Posterior cingulate gyrus (tissue), 11 donors: ENCODE data around the gene JAZF1.

Experiments used
- DNase-seq, 10 donors: peaks; one replicate each; pipeline versions ENCODE4 v3.0.0 to v3.0.0-alpha.2; 2020 to 2021; ENCODE audit warnings: mixed read lengths in 3 of 10
- intact Hi-C: fragments of 100-400 bp; cut with DNase I; formaldehyde crosslinking; loops from one replicate; pipeline ENCODE4 v1.15.1; 2023

Gene JAZF1

DNA sequence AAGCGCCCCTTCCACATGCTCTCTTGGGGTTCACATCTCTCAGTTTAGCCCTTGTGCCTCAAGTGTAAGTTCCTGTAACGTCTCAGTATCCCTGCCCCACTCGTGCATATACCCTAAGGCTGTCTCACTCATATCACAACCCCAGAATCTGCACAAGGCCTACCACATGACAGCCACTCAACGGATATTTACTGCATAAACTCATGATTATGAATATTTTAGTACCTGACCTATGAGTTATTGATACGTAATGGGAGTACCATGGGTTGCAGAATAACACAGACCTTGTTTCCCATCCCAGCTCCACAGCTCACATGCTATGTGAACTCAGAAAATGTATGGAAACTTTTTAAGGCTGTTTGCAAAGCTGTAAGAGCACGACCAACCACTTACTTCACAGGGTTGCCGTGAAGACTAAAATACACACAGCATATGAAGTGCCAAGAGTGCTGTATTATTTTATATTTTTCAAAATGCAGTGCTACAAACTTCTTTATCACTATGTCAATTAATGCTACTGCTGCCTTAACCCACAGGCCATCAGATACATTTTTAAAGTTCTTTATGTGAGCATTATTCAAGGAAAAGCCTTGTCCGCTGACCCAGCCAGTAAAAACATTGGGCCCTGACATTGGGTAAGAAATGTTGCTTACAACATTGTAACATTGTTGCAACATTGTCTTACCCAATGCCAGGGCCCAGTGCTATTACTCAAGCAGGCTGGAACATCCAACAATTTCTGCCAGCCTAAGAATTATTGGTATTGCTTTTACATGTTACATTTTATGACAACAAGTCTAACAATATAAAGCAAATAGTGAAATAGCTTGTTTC, 97.2 kb downstream of the JAZF1 start:
- intact Hi-C loops = no loop called here
- no peak for DNase-seq

DNA sequence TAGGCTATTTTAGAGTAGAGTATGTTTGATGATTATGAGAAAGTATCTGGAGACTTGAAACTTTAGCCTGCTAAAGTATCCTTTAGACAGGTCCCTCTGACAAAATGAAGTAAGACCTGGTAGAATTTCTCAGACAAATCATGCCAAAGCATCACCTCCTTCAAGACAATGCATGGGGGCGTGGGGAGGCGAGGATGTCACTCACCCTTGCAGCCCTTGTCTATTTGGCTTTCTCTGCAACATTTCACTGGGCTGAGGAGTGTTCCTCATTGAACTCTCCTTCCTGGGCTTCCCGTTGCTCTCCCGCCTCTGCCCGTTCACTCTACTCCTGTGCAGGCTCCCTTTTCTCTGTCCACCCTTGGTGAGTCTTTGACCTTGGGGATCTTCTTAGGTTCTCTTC, 98.5 kb downstream of the JAZF1 start:
- DNase-seq = no peak
- intact Hi-C loops = no loop called here

DNA sequence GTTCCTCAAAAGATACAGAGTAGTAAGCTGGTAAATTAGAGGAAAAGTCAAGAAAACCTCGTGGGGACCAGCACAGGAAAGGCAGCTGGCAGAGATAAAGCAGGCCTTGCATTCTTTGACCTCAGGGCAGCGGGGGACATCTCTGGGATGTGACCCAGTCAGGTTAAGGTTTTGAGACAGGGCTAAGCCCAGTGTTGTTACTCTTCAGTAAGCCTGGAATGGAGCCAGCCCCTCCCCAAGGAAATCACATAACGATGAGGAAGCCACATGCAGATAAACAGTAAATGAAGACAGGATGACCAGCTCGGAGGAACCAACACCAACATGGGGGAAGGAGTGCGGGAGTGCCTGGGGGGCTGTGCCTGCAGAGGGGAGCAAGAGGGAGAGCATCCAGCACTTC, 99.6 kb downstream of the JAZF1 start:
- intact Hi-C loops = no loop called here
- no peak for DNase-seq

DNA sequence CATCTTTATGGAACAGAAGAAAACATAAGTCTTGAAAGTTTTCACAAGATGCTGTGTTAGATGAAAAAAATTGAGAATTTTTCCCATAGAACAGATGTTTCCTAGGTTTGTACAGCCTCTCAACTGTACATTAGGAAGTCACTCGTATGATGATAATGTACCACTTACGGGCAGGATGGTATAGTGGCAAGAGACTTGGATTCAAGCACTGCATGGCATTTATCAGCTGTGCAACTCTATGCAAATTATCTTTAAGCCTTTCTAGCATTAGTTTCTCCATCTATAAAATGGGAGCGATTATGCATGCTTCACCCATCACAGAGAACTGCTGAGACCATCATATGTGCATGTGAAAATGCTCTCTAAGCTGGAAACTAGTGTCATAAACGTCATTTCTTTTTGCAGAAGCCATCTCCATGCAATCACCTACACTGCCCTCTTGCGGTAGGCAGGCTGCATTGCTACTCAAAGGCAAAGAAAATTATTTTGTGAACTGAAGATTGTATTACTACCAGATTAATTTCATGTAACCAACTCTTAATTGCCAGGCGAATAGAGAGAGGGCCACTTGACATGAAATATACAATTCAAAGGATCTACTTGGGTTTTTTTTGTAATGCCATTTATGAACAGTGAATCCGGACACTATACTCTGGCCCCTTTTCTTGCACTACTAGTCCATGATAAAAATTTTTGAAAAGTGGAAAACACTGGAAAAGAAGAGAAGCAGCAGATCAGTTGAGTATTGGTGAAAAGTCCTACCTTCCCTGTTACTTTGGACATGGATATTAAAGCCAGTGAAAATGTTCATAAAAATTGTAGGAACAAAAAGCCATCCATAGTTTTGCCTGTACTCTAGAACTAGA, 102.3 kb downstream of the JAZF1 start:
- peak in 6 of 10 donors; percentile 31 to 89 (median 47) for DNase-seq
- intact Hi-C loops = loop anchor here (5.0 kb wide), 1 partner anchor 881 kb away; no protein-coding TSS in a partner anchor

DNA sequence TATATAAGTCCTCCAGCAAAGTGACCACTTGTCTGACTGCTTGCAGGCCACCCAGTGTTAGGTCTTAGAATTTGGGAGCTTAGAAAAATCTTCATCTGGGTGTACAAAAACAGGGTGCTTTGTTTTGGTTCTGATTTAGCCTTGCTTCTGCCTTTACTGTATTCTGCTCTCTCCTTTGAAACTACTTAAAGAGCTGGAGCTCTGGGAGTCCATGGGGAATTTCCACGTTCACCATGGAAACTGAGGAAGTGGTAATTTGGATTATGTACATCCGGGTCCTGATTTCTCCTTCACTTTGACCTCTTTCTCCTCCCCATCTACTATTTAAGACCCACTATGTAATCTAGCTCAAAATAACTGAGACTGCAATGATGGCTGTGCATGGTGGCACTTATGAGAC, 103.0 kb downstream of the JAZF1 start:
- intact Hi-C loops = loop anchor here (5.0 kb wide), 1 partner anchor 880 kb away; no protein-coding TSS in a partner anchor
- no peak for DNase-seq

DNA sequence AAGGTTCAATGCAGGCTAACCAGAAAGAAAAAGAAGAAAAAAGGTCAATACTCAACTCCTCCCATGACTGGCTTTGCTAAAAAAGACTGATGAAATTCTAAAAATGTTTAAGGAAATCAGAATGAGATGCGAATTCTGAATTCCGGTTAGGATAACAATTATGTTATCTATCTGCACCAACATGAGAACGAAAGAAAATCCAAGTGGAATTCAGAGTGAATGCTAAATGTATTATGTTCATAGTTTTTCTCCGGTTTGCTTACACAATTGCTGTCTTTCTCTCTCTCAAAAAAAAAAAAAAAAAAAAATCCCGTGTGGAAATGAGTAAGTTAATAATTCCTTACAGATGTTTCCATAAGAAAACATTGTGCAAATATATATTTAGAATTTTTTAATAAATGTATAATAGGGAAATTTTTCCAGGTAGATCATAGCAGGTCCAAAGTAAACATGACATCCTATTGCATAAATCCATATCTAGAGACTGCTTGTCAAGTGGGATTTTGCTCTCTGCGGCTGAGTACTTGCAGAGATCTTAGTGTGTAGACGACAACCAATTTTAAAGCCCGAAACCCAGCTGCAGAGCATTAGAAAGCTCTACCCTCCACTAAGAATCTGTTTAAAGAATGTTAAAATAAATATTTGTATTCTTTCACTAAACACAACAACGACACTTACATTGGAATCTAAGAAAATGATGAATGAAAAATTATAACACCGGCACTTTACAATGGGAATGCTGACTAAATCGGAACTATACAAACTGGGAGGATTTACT, 104.0 kb downstream of the JAZF1 start:
- intact Hi-C loops = loop anchor here (5.0 kb wide), 1 partner anchor 879 kb away; no protein-coding TSS in a partner anchor
- no peak for DNase-seq

DNA sequence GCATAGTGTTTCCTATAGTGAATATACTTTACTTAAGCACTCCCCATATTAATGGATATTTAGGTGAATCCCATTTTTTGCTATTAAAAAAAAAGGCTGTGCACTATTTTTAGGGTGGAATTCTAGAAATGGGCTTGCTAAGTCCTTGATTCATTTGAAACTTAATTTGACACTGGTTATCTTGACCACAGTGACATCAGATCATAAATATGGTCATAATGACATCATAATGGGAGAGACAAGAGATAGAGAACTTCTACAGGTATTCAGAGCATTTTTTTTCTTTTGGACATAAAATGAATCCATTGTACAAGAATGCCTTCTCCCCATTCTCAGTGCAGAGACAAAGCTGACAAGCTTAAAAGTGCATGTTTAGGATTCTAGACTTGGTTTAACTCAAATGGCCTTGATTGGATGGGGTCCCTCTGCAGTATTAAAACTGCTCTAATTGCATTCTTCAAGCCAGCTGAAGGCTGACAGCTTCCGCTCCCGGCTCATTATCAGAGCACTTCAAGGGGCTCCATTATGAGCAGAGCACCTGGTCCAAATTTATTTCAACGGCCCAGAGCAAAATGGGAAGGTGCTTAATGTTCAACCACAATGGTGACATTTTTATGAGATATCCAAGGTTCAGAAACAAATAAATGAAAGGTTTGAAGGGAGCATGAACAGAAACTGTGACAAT, 104.8 kb downstream of the JAZF1 start:
- DNase-seq = no peak
- intact Hi-C loops = loop anchor here (5.0 kb wide), 1 partner anchor 879 kb away; no protein-coding TSS in a partner anchor

DNA sequence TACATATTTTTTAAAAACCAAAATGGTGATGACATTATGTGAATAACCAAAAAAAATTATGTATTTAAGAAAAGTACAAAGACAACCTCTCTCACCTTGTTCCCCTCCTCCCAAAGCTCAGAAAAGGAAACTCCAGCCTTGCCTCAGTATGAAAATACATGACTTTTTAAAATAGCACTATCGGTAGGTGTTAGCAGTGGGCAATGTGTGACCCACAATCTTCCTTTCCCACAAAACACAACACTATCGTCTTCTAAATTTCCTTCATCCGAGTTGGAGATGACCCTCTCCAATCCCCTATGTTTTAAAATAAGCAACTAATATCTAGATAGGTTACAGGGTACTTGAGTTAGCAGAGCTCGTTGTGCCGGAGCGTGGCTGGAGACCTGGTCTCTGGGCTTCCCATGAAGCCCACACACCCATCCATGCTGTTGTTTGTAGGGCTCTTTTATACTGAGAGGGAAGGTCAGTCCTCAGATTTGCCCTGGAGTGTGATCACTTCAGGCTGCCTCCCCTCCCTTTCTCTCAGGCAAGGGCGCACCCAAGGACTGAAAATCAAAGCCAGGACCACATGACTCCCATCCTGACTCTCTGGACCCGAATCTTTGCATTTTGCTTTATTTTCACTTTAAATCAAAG, 107.6 kb downstream of the JAZF1 start:
- no peak for DNase-seq
- intact Hi-C loops = no loop called here

DNA sequence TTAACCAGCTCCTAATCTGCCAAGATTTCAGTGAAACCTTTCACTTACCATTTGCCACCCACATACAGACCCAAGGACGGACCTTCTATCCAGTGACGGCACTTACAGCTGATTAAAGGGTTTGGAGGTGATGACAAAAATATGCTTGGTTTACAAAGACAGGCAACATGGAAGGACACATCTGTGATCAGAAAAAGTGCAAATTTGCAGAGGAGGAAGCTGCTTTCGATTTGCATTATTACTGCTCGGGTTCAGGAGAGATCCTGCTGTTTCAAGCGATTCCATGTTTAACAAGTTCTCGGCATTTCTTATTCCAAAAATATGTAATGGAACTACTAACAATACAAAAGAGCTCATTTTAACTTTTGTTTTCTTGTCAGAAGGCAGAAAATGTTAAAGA, 109.0 kb downstream of the JAZF1 start:
- intact Hi-C loops = no loop called here
- no peak for DNase-seq

DNA sequence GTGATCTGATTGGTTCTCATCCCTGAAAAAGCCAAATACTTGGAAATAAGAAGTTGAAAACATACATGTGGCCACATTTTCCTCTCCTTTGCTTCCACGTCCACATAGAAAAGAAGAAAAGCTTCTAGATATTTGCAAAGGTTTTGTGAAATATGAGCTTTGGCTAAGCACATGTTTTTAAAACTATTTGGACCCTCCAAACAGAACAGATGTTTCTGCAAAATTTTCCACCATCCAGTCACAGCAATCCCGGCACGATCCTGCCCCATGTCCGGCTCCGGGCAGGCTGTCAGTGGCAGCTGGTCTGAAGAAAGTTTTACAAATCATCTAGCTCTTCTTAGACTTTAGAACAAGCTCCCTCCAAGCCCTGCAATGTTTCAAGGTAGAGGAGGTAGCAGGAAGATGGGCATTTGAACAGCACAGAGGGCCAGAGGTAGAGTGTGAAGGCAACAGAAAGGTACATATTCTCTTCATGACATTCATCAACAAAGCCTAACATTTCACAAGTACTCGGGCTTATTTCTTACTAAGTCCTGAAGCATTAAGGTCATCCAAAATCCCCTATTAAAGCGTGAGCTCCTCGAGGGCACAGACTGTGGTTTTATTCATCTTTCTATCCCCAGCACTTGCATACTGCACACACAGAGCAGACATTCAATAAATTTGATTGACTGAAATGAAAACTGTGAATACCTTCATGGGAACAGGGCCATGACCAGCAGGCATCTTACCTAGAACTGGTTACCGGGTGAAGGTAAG, 110.1 kb downstream of the JAZF1 start:
- no peak for DNase-seq
- intact Hi-C loops = no loop called here

DNA sequence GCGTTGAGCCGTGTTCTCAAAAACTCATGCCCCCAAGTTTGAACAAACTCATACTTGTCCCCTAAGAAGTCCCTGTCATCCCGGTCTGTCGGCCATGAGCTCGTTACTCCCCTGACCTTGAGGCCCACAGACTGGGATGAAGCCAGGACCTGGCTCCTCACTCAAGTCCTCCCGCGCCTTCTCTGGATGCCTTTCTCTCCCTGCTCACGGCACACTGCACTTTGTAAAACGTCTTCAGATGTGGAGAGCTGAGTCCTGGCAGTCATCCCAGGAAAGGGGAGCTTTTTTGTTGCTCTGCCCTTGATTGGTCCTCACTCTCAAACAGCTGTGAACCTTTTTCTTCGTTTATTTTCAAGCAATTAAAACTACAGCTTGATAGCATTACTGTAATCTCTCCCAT, 110.8 kb downstream of the JAZF1 start:
- DNase-seq = peak in 6 of 10 donors; percentile 13 to 86 (median 30)
- intact Hi-C loops = no loop called here

DNA sequence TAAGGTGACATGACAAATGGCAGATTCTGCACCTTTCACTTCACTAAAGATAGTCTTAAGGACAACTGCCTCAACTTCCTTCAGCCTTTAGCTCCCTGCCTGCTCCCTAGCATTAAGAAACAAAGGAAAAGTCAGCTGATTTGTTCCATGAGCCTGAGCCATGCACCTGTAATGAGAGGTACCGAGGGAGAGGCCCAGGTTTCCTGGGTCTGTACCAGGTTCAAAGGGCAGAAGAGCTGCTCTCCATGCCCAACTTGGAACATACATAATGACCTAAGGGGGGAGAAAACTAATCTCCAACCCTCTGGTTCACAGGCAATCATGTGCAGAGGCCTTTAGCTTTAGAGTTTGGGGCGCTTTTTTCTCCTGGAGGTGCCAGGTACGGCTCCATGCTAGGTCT, 111.2 kb downstream of the JAZF1 start:
- DNase-seq = no peak

DNA sequence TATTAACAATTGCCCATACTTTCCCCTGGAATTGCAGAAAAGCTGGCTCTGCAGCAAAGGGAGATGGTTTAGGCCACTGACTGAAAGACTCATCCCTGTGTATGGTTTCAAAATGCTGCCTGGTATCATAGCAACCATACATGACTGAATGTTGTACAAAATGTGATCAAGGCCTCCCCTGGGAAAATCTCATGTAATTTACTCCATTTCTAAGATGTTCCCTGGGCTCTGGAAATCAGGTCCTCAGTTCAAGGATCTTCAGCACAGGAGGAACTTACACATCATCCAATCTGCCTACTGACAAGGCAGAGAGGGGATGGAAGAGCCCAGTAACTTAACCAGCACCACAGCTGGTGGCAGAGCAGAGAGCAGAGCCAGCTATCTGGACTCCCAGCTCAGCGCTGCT, 111.8 kb downstream of the JAZF1 start:
- no peak for DNase-seq
- intact Hi-C loops = no loop called here

More for the DNA sequence above, 111.2 kb downstream of the JAZF1 start:
- intact Hi-C loops = no loop called here

DNA sequence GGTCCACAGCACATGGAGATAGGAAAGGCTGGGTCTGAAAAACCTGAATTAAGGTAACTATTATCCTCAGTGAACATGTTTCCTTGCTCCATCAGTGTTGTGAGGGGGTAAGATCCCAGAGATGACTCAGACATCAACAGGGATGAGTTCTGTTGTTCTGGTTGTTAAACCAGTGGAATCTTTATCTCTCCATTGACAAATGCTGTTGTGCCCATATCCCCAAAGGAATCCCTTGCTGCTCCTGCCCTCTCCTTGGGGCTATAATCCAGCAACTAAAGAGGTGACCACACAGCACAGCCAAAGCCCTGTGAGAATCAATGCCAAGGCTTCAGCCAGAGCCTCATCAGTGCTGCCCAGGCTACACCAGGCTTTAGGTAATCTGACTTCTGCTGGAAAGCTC, 113.4 kb downstream of the JAZF1 start:
- intact Hi-C loops = no loop called here
- DNase-seq = no peak

DNA sequence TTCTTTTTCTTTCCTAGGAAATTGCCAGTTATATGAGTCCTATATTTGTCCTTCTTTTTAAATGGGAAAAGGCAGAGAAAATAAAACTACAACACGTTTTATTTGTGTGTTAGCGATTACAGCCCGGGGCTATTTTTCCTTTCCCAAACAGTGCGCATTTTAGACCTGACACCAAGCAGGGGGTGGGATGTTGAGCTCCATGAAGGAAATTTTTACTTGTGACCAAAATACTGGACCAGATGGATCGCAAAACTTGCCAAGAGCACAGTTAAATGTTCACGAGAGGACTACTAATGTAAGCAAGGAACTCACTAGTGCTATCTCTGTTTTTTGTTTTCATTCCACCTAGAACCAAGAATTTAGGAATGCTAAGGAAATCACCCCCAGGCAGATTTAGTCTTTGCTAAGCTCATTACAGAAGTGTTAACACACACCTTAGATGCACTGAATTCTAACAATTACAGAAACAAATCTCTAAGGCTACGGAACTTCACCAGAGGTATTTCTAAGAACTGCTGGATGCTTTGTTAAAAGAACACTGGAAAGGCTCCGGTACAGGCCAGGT, 114.8 kb downstream of the JAZF1 start:
- no peak for DNase-seq
- intact Hi-C loops = no loop called here

DNA sequence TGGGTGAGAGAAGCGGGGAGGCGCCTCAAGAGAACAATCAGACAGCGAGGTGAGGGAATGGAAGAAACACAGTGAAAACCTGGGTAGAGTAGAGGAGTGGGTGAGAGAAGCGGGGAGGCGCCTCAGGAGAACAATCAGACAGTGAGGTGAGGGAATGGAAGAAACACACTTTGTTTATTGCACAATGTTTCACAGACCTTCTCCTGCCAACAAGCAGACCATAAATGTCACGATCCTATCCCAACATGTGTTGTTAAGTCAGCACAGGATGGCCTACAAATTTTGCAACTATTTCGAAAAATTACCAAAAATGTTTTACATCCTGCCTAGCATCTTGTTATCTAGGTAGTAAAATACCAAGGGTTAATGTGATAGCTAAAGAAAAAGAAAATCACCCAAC, 115.3 kb downstream of the JAZF1 start:
- intact Hi-C loops = no loop called here
- no peak for DNase-seq

DNA sequence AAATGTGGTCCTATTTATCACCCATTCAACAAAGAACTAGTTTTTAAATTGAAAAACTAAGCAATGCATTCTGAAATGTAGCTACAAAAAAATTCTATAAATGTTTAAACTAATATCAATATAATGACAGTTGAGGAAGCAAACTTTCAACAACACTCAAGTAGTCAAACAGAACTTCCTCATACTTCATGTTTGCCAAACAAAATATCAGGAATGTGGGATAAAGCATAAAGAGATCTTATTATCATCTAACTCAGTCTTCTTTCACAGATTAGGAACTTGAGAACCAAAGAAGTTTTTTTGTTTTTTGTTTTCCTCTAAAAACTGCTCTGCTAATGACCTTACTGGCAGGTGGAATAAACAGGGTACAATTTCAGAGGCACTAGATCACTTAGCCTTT, 116.2 kb downstream of the JAZF1 start:
- no peak for DNase-seq
- intact Hi-C loops = no loop called here

DNA sequence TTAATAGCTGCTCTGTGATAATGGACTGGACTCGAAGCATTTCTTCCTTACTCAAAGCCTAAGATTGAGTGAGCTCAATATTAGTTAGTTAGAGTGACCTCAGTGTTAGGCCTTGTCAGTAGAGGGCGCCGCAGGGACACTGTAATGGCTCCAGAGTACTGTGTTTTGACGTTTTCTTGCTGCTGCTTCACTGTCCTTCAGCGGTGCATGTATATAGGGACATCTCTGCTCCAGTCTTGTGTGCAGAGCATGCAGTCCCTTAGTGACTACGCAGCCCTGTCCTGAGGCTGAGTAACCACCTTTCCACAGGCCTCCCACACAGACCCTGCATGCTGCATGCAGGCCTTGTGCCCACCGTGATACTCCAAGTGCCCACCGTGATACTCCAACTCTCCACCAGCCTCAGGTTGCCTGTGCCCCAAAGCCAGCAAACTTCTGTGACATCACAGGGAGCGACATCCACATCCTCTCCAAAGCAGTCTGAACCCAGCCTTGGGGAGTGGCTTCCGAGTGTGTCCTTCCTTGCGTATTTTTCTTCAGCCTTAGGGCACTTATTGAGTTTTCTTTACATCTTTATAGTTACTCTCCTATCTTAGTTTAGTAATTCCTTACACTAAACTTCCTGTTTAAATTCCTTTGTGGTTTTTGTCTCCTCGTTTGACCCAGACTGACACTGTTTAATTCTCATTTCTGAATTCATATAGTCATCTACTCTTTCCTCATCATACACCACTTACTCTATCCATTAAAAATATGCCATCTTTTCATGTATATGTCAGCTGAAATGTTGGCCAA, 118.2 kb downstream of the JAZF1 start:
- peak in 6 of 10 donors; percentile 29 to 92 (median 62) for DNase-seq
- intact Hi-C loops = loop anchor here (1.0 kb wide), 1 partner anchor 34 kb away; no protein-coding TSS in a partner anchor
